ENCODE results near the gene CLEC20A. TPM values are rescaled to one million over a fixed set of nuclear protein-coding genes. Genes with fewer than 3 reads are reported as not detected.
A peak's percentile ranks its signal among the peaks of the same experiment; 100 is the strongest.

CLEC20A gene
- not detected for total RNA-seq

- no peak for DNase-seq
Observed at GRCh38 chr1:178496410-178497135, at the start of gene CLEC20A. Gene CLEC20A (minus strand): TSS chr1:178496964. CDS start chr1:178496939, 25 bp downstream.

GRCh38 chr1:178544531-178544930 lies 47.8 kb upstream of the CLEC20A start:
- no peak for DNase-seq

- no peak for DNase-seq
Observed at GRCh38 chr1:178543290-178543607, 46.5 kb upstream of the CLEC20A start.

GRCh38 chr1:178542554-178543289 lies 46.0 kb upstream of the CLEC20A start:
- DNase-seq = peak; percentile 80

- DNase-seq = no peak
Observed at GRCh38 chr1:178541829-178542553, 45.2 kb upstream of the CLEC20A start.

- no peak for DNase-seq
Observed at GRCh38 chr1:178541379-178541778, 44.6 kb upstream of the CLEC20A start.

- DNase-seq = peak; percentile 64
Observed at GRCh38 chr1:178540646-178541045, 43.9 kb upstream of the CLEC20A start.

GRCh38 chr1:178540204-178540603 lies 43.4 kb upstream of the CLEC20A start:
- no peak for DNase-seq

- no peak for DNase-seq
Observed at GRCh38 chr1:178539291-178539690, 42.5 kb upstream of the CLEC20A start.

GRCh38 chr1:178538192-178538916 lies 41.6 kb upstream of the CLEC20A start:
- no peak for DNase-seq

- DNase-seq = no peak
Observed at GRCh38 chr1:178537382-178538090, 40.8 kb upstream of the CLEC20A start.

GRCh38 chr1:178536844-178537371 lies 40.1 kb upstream of the CLEC20A start:
- DNase-seq = peak; percentile 74

- DNase-seq = no peak
Observed at GRCh38 chr1:178536329-178536728, 39.6 kb upstream of the CLEC20A start.

GRCh38 chr1:178534137-178534868 lies 37.5 kb upstream of the CLEC20A start:
- DNase-seq = no peak

- no peak for DNase-seq
Observed at GRCh38 chr1:178533121-178533946, 36.6 kb upstream of the CLEC20A start.

- DNase-seq = peak; percentile 70
Observed at GRCh38 chr1:178532392-178532791, 35.6 kb upstream of the CLEC20A start.

GRCh38 chr1:178531887-178532286 lies 35.1 kb upstream of the CLEC20A start:
- no peak for DNase-seq

- DNase-seq = no peak
Observed at GRCh38 chr1:178530502-178530901, 33.7 kb upstream of the CLEC20A start.

- DNase-seq = no peak
Observed at GRCh38 chr1:178530037-178530402, 33.3 kb upstream of the CLEC20A start.
